Endodermal cell (in vitro differentiated cells): ENCODE measurements around the gene KRTAP21-2. TPM values are rescaled to one million over a fixed set of nuclear protein-coding genes. Genes with fewer than 3 reads are reported as not detected.

Experiments
- DNase-seq: peaks from one replicate; pipeline ENCODE4 v3.0.0-alpha.2; 2017
- H3K27ac ChIP-seq: 2 replicates; pipeline ENCODE4 v1.5.1; 2013; ENCODE audit warnings: mild to moderate bottlenecking, low read depth, low read length, moderate library complexity
- H3K27me3 ChIP-seq: 2 replicates; pipeline ENCODE4 v1.6.1; 2013; ENCODE audit warnings: mild to moderate bottlenecking, low read length, moderate library complexity; ENCODE audit not compliant: insufficient read depth, control insufficient read depth, poor library complexity, severe bottlenecking
- H3K36me3 ChIP-seq: 2 replicates; pipeline ENCODE4 v1.7.0; 2013; ENCODE audit warnings: mild to moderate bottlenecking, low read length, moderate library complexity; ENCODE audit not compliant: control insufficient read depth, insufficient read depth
- H3K4me1 ChIP-seq: one replicate; pipeline ENCODE4 v1.7.0; 2013; ENCODE audit warnings: low read length; ENCODE audit not compliant: control insufficient read depth, insufficient read depth
- H3K4me3 ChIP-seq: 2 replicates; pipeline ENCODE4 v1.5.1; 2013; ENCODE audit warnings: mild to moderate bottlenecking, low read length, moderate library complexity
- H3K9ac ChIP-seq: 2 replicates; pipeline ENCODE4 v1.6.1; 2013; ENCODE audit warnings: mild to moderate bottlenecking, low read length, moderate library complexity; ENCODE audit not compliant: poor library complexity, severe bottlenecking; ENCODE audit errors: extremely low read depth
- H3K9me3 ChIP-seq: 2 replicates; pipeline ENCODE4 v1.6.1; 2013; ENCODE audit warnings: mild to moderate bottlenecking, low read length, moderate library complexity; ENCODE audit not compliant: control insufficient read depth
- H3K27ac Mint-ChIP-seq: 2 replicates; pipeline ENCODE4 v1.8.0; 2020; ENCODE audit warnings: mixed read lengths
- H3K27me3 Mint-ChIP-seq: 2 replicates; pipeline ENCODE4 v1.8.0; 2021; ENCODE audit warnings: mild to moderate bottlenecking, mixed read lengths; ENCODE audit not compliant: insufficient read depth
- H3K36me3 Mint-ChIP-seq: 2 replicates; pipeline ENCODE4 v1.8.0; 2020; ENCODE audit warnings: low read depth, mixed read lengths
- H3K4me1 Mint-ChIP-seq: 2 replicates; pipeline ENCODE4 v1.8.0; 2020; ENCODE audit warnings: mixed read lengths
- H3K4me3 Mint-ChIP-seq: 2 replicates; pipeline ENCODE4 v1.8.0; 2020; ENCODE audit warnings: mild to moderate bottlenecking, moderate library complexity, mixed read lengths
- H3K9me3 Mint-ChIP-seq: 2 replicates; pipeline ENCODE4 v1.8.0; 2020; ENCODE audit warnings: mild to moderate bottlenecking, mixed read lengths
- WGBS, 2 experiments: methylation state at CpG; one replicate each; pipeline versions ENCODE4 v1.1.5 to v1.1.7; 2013; ENCODE audit warnings: missing lambda C conversion rate in 2 of 2, mixed read lengths in 1 of 2; ENCODE audit not compliant: insufficient coverage in 1 of 2, insufficient read length in 1 of 2; 5-methylcytosine and 5-hydroxymethylcytosine counted together
- total RNA-seq, 2 donors: library from RNA; stranded (reverse); fragmentation: NEBNext Ultra II Directional in 1 of 2; extraction: Animal tissue kit (Norgen Biotek cat#: 25700) in 1 of 2; gene quantifications; 2 replicates in 1 of 2; 3 replicates in 1 of 2; pipeline ENCODE4 v1.2.1, GENCODE V29; 2021
- TF ChIP-seq, protein P1 (sequence below): fragments of 200-600 bp; sonication (generic); conservative IDR thresholded peaks from 2 replicates; pipeline ENCODE4 v1.5.0; 2021; ENCODE audit warnings: antibody characterized with exemption, mild to moderate bottlenecking

The KRTAP21-2 gene
- total RNA-seq, 2 donors from 2014 or later = not detected

DNA sequence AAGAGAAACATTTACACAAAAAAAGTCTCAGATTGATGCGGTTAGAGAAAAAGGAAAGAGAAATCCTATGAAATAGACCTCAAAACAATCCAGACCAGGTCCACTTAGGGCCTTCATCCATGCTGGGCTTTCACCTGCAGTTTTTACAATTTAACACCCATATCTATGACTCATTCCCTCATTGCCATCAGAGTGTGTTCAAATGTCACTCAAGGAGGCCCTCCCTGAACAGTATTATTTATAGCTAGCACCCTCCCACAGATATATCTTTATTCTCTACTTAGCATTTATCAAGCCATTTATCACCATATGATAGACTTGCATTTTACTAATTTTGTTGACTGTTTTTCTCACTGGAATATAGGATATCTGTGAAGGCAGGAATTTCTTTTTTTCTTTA, 27.7 kb downstream of the KRTAP21-2 start:
- Histone ChIP-seq H3K36me3 (no peaks in the 10 kb centered on the region), H3K4me1 (no peaks in the 10 kb centered on the region), H3K27me3 (no peaks in the 10 kb centered on the region), H3K9me3 (no peaks in the 10 kb centered on the region), H3K4me3 (no peak overlapping the region), H3K27ac (no peak overlapping the region), H3K9ac (no peak overlapping the region)
- no peak overlapping the region for H3K4me3 Mint-ChIP-seq
- no peak overlapping the region for H3K27ac Mint-ChIP-seq
- 94% methylated on average over 1 of the region's 1 CpG; no CpG with 5 or more reads in 1 of the 2 experiments for WGBS, 2 experiments
- H3K9me3 Mint-ChIP-seq = peaks cover 9% of the 10 kb centered on the region
- TF ChIP-seq, protein P1, sequence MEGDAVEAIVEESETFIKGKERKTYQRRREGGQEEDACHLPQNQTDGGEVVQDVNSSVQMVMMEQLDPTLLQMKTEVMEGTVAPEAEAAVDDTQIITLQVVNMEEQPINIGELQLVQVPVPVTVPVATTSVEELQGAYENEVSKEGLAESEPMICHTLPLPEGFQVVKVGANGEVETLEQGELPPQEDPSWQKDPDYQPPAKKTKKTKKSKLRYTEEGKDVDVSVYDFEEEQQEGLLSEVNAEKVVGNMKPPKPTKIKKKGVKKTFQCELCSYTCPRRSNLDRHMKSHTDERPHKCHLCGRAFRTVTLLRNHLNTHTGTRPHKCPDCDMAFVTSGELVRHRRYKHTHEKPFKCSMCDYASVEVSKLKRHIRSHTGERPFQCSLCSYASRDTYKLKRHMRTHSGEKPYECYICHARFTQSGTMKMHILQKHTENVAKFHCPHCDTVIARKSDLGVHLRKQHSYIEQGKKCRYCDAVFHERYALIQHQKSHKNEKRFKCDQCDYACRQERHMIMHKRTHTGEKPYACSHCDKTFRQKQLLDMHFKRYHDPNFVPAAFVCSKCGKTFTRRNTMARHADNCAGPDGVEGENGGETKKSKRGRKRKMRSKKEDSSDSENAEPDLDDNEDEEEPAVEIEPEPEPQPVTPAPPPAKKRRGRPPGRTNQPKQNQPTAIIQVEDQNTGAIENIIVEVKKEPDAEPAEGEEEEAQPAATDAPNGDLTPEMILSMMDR = no peak
- no peaks in the 10 kb centered on the region for H3K4me1 Mint-ChIP-seq
- no peaks in the 10 kb centered on the region for H3K27me3 Mint-ChIP-seq
- DNase-seq = no peak
- H3K36me3 Mint-ChIP-seq = no peaks in the 10 kb centered on the region

- Mint-ChIP-seq H3K36me3 (no peaks in the 10 kb centered on the region), H3K27ac (no peak within 1 kb of the TSS), H3K9me3 (peaks cover 3% of the 10 kb centered on the region), H3K27me3 (no peaks in the 10 kb centered on the region), H3K4me1 (no peaks in the 10 kb centered on the region), H3K4me3 (no peak within 1 kb of the TSS)
- no peaks in the 10 kb centered on the region for H3K4me1 ChIP-seq
- H3K4me3 ChIP-seq = no peak within 1 kb of the TSS
- 87% methylated on average over 3 of the region's 3 CpGs; no CpG with 5 or more reads in 1 of the 2 experiments for WGBS, 2 experiments
- no peak within 1 kb of the TSS for H3K27ac ChIP-seq
- no peaks in the 10 kb centered on the region for H3K27me3 ChIP-seq
- H3K9me3 ChIP-seq = no peaks in the 10 kb centered on the region
- no peaks in the 10 kb centered on the region for H3K36me3 ChIP-seq
- no peak within 1 kb of the TSS for H3K9ac ChIP-seq
- TF ChIP-seq, protein P1 = no peak
- no peak for DNase-seq
Observed at GRCh38 chr21:30718239-30718909, 28.7 kb downstream of the KRTAP21-2 start, which contains the start of gene KRTAP21-3. TSS of gene KRTAP21-3 (minus strand) at chr21:30718777. CDS start at chr21:30718759, 18 bp downstream.

- DNase-seq = no peak
- TF ChIP-seq, protein P1 = no peak
- Mint-ChIP-seq H3K4me1 (no peaks in the 10 kb centered on the region), H3K9me3 (peaks cover 5% of the 10 kb centered on the region), H3K36me3 (no peaks in the 10 kb centered on the region), H3K4me3 (no peak overlapping the region), H3K27me3 (no peaks in the 10 kb centered on the region), H3K27ac (no peak overlapping the region)
- Histone ChIP-seq H3K27ac (no peak overlapping the region), H3K9ac (no peak overlapping the region), H3K4me1 (no peaks in the 10 kb centered on the region), H3K27me3 (no peaks in the 10 kb centered on the region), H3K36me3 (no peaks in the 10 kb centered on the region), H3K4me3 (no peak overlapping the region), H3K9me3 (no peaks in the 10 kb centered on the region)
- WGBS, 2 experiments = 100% methylated on average over 1 of the region's 2 CpGs; no CpG with 5 or more reads in 1 of the 2 experiments
Observed at GRCh38 chr21:30717105-30717504, 30.0 kb downstream of the KRTAP21-2 start.
